Caki2 (cell line): ENCODE data around the gene GPR37L1. TPM values are rescaled to one million over a fixed set of nuclear protein-coding genes. Genes with fewer than 3 reads are reported as not detected.
"Not testable (repeated sequence)": the region's sequence is repeated elsewhere in the genome, so short reads cannot be mapped to it uniquely, and the experiment has no call there.

Experiments
- DNase-seq: peaks from one replicate; pipeline ENCODE4 v3.0.0-alpha.2; 2015; ENCODE audit warnings: low read depth
- in situ Hi-C: cut with HindIII; loops from 2 replicates; pipeline ENCODE4 v1.10.0; 2016; ENCODE audit warnings: low sequenced_read_pairs, low pct_unique_long_range_greater_than_20kb, mixed read lengths
- total RNA-seq: library from RNA; depleted of rRNA; stranded (reverse); fragments of >200 nt; shearing (Covaris generic); gene quantifications from 2 replicates; pipeline ENCODE4 v1.2.3, GENCODE V29; 2014; ENCODE audit warnings: low replicate concordance; rRNA removed

The GPR37L1 gene
- total RNA-seq, 1 experiment from 2014 or later = not detected

DNA sequence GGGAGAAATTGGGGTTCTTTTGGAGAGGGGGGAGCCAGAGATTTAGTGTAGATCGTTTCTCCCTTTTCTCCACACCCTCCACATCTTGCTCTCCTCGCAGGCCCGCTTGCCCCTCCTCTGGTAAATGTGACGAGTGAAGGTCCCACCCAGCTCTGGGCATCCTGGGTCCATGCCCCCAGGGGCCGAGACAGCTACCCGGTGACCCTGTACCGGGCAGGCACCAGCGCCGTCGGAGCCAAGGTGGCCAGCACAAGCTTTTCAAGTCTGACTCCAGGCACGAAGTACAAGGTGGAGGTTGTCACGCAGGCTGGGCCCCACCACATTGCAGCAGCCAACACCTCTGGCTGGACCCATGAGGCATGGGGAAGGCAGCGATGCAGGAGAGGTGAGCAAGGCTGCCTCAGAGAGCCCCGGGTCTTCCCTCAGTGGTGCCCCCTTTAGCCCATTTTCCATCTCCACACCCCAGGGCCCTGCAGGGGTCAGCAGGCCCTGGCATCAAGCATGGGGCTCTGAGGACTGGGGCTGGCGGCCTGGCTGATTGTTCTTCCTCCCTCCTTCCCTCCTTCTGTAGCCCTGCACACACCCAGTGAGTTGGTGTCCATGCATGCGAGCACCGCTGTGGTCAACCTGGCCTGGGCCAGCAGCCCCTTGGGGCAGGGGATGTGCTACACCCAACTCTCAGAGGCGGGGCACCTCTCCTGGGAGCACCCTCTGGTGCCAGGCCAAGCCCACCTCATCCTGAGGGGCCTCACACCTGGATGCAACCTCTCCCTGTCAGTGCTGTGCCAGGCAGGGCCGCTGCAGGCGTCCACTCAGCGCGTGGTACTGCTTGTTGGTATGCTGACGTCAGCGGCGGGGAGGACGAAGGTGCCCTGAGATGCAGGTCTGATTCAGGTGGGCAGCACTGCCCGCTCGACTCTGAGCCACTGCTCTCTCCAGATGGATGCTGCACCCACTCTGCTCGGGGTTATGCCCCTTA lies 54.5 kb downstream of the GPR37L1 start:
- DNase-seq = no peak
- in situ Hi-C loops = no loop called here

DNA sequence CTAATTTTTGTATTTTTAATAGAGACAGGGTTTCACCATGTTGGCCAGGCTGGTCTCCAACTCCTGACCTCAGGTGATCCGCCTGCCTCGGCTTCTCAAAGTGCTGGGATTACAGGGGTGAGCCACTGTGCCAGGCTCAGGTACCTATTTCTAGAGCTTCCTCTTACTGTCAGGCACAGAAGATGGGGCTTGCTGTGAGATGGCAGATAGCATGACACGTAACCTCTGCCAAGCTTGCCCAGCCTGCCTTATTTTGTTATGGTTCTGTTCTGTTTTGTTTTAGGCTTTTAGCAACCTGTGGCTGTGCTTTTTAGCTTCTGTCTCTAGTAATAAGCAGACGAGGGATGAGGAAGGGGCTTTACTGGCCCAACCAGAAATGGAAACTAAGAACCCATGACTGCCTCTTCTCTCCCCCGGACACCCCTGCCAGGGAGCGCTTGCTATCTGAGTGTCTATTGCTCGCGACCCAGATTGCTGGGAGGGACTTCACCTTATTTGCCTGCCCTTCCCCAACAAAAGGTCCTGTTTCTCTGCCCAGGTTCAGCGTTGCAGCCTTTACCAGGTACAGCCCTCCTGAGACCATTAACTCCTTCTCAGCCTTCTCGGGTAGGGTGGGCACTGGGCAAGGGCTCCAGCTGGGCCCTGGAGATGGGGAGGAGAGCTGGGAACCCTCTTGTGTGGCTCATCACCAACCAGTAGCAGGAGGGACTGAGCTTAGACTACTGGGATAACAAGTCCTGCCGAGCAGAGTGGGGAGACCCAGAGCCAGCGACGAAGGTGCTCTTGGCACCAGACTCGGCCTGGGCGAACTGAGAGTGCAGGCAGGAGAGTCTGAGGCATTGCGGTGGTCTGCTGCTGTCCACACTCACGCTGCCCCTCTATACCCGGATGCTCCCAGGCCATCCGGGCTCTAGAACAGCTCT lies 57.4 kb downstream of the GPR37L1 start:
- in situ Hi-C loops = no loop called here
- no peak for DNase-seq

DNA sequence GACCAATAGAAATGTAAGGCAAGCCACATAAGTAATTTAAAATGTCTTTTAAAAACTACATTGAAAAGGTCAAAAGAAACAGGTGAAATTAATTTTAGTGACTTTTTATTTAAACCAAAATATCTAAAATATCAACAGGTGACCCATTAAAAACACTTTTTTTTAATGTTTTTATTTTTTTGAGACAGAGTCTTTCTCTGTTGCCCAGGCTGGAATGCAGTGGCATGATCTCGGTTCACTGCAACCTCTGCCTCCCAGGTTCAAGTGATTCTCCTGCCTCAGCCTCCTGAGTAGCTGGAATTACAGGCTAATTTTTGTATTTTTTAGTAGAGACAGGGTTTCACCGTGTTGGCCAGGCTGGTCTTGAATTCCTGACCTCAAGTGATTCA lies 58.0 kb downstream of the GPR37L1 start:
- in situ Hi-C loops = not testable (repeated sequence)

DNA sequence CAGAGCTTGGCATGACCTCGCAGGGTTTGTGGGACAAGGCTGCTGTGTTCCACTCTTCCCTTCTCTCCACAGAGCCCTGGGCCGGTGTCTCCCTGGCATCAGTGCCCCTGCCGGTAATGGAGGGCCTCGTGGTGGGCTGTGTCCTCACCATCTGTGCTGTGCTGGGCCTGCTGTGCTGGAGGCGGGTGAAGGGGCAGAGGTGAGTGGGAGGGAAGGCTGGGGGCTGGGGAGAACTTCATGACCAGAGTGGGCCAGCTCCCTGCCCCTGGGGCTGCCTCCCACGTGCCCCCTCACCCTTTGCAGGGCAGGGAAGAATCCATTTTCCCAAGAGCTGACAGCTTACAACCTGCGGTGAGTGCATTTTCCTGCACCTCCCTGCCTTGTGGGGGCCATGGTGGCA lies 58.9 kb downstream of the GPR37L1 start:
- no peak for DNase-seq
- in situ Hi-C loops = no loop called here

More for the DNA sequence above, 58.0 kb downstream of the GPR37L1 start:
- not testable (repeated sequence) for DNase-seq

DNA sequence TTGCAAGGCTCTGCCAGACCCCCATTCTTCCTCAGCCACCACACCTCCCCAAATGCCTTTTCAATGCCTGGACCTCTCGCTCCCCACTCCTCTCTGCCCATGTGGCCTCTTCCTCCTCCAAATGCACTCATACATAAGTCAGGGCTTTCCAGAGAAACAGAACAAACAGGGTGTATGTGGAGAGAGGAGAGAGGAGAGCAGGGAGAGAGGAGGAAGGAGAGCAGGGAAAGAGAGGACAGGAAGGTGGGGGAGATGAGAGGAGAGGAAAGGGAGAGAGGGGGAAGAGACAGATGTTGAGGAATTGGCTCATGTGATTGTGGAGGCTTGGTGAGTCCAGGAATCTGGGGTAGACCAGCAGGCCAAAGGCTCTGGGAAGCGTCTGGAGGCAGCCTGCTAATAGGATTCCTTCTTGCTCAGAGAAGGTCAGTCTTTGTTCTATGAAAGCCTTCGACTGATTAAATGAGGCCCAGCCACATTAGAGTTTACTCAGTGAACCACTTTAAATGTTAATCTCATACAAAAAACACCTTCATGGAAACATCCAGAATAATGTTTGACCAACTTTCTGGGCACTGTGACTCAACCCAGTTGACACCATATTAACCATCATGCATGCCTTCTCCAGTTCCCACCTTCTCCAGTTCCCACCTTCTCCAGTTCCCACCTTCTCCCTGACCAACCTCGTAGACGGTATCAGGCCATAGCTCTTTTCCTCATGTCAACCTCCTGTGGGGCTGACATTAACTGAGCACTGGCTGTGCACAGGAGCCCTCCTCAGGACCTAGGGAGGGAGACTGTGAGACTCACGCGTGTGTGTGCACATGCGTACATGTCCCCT lies 59.5 kb downstream of the GPR37L1 start:
- DNase-seq = no peak
- in situ Hi-C loops = no loop called here

Other genes with a start within 250 kb of the GPR37L1 start
- 36.4 and 36.9 TPM in 2 replicates for gene SHISA4, start 234.0 kb upstream of the GPR37L1 start, total RNA-seq
- gene LMOD1, start 176.4 kb upstream of the GPR37L1 start, total RNA-seq = not detected in 2 replicates
- gene TIMM17A, start 167.4 kb upstream of the GPR37L1 start, total RNA-seq = 48.8 and 56.4 TPM in 2 replicates
- 139 and 146 TPM in 2 replicates for gene RNPEP, start 140.3 kb upstream of the GPR37L1 start, total RNA-seq
- gene ELF3, start 112.3 kb upstream of the GPR37L1 start, total RNA-seq = 251 and 255 TPM in 2 replicates
- gene ARL8A, start 21.8 kb downstream of the GPR37L1 start, total RNA-seq = 16.9 and 23.9 TPM in 2 replicates
- not detected in 2 replicates for gene PTPN7, start 37.7 kb downstream of the GPR37L1 start, total RNA-seq
- gene LGR6, start 70.9 kb downstream of the GPR37L1 start, total RNA-seq = not detected in 2 replicates
- gene UBE2T, start 219.0 kb downstream of the GPR37L1 start, total RNA-seq = 135 and 136 TPM in 2 replicates
- 2.8 and 14.8 TPM in 2 replicates for gene PPP1R12B, start 225.8 kb downstream of the GPR37L1 start, total RNA-seq